ENCODE results near the gene HHAT. TPM values are rescaled to one million over a fixed set of nuclear protein-coding genes. Genes with fewer than 3 reads are reported as not detected.

The HHAT gene
- total RNA-seq, 2 experiments from 2014 or later = 0.99 to 1.4 TPM

- Mint-ChIP-seq H3K4me1 (ENCODE audit: low read depth) (no peaks in the 10 kb centered on the region), H3K9me3 (no peaks in the 10 kb centered on the region), H3K27me3 (no peaks in the 10 kb centered on the region), H3K27ac (no peak overlapping the region), H3K4me3 (no peak overlapping the region), H3K36me3 (ENCODE audit: low read depth) (no peaks in the 10 kb centered on the region)
- TF ChIP-seq CTCF (IDR thresholded peaks at IDR 0.05) = no peak
- intact Hi-C loops (cut with micrococcal nuclease) = no loop called here
- DNase-seq (no peak), ATAC-seq (no peak)
- CTCF ChIA-PET = interaction anchor here (1.0 kb wide), 1 partner anchor 28 kb away, joined by 3 read pairs; no protein-coding TSS in a partner anchor
- POLR2A ChIA-PET = no interaction called here
These were observed 227.8 kb downstream of the HHAT start for GRCh38 chr1:210556475-210556874.

- Mint-ChIP-seq H3K4me1 (ENCODE audit: low read depth) (no peaks in the 10 kb centered on the region), H3K27ac (no peak overlapping the region), H3K27me3 (no peaks in the 10 kb centered on the region), H3K9me3 (no peaks in the 10 kb centered on the region), H3K4me3 (no peak overlapping the region), H3K36me3 (ENCODE audit: low read depth) (no peaks in the 10 kb centered on the region)
- intact Hi-C loops (cut with micrococcal nuclease) = no loop called here
- ChIA-PET CTCF (no interaction called here), POLR2A (no interaction called here)
- ATAC-seq = no peak
- no peak for TF ChIP-seq CTCF (IDR thresholded peaks at IDR 0.05)
- DNase-seq = no peak
These were observed 228.8 kb downstream of the HHAT start for GRCh38 chr1:210557426-210558077.

GRCh38 chr1:210558302-210558701 lies 229.6 kb downstream of the HHAT start:
- POLR2A ChIA-PET = no interaction called here
- Mint-ChIP-seq H3K9me3 (no peaks in the 10 kb centered on the region), H3K36me3 (ENCODE audit: low read depth) (no peaks in the 10 kb centered on the region), H3K27me3 (no peaks in the 10 kb centered on the region), H3K27ac (no peak overlapping the region), H3K4me3 (no peak overlapping the region), H3K4me1 (ENCODE audit: low read depth) (no peaks in the 10 kb centered on the region)
- no peak for DNase-seq
- intact Hi-C loops (cut with micrococcal nuclease) = no loop called here
- CTCF ChIA-PET = no interaction called here
- TF ChIP-seq CTCF (IDR thresholded peaks at IDR 0.05) = no peak
- ATAC-seq = no peak

GRCh38 chr1:210565306-210565705 lies 236.6 kb downstream of the HHAT start:
- POLR2A ChIA-PET = no interaction called here
- H3K4me1 Mint-ChIP-seq (ENCODE audit: low read depth) = no peaks in the 10 kb centered on the region
- no peak for TF ChIP-seq CTCF (IDR thresholded peaks at IDR 0.05)
- intact Hi-C loops (cut with micrococcal nuclease) = loop anchor here (10.0 kb wide), 1 partner anchor 121 kb away; no protein-coding TSS in a partner anchor
- no peak overlapping the region for H3K27ac Mint-ChIP-seq
- H3K9me3 Mint-ChIP-seq = no peaks in the 10 kb centered on the region
- CTCF ChIA-PET = no interaction called here
- ATAC-seq (no peak), DNase-seq (no peak)
- no peaks in the 10 kb centered on the region for H3K36me3 Mint-ChIP-seq (ENCODE audit: low read depth)
- H3K27me3 Mint-ChIP-seq = no peaks in the 10 kb centered on the region
- H3K4me3 Mint-ChIP-seq = no peak overlapping the region

DNA sequence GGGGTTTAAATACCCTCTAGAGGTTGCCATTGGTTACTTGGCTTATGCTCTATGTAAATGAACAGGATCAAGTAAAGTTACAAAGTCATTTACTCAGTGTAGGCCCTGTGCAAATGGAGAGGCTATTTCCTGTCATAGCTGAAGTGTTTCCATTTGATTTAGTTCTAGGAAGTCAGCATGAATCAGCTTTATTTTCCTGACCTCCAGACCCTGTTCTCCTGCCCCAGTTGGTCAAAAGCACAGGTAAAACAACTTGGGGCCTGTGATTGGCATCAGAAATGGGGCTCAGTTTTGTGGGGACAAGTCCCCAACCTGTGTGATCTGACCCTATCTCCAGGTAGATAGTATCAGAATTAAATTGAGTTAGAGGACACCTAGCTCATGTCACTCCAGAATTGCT lies 239.9 kb downstream of the HHAT start:
- H3K36me3 Mint-ChIP-seq (ENCODE audit: low read depth) = no peaks in the 10 kb centered on the region

More for the DNA sequence above, 239.9 kb downstream of the HHAT start:
- DNase-seq (no peak), ATAC-seq (no peak)
- no peak overlapping the region for H3K4me3 Mint-ChIP-seq
- intact Hi-C loops (cut with micrococcal nuclease) = loop anchor here (10.0 kb wide), 1 partner anchor 124 kb away; no protein-coding TSS in a partner anchor
- ChIA-PET POLR2A (interaction anchor here (1.2 kb wide), 1 partner anchor 195 kb away, joined by 5 read pairs; no protein-coding TSS in a partner anchor), CTCF (no interaction called here)
- no peaks in the 10 kb centered on the region for H3K4me1 Mint-ChIP-seq (ENCODE audit: low read depth)
- no peak overlapping the region for H3K27ac Mint-ChIP-seq
- TF ChIP-seq CTCF (IDR thresholded peaks at IDR 0.05) = no peak
- H3K9me3 Mint-ChIP-seq = no peaks in the 10 kb centered on the region
- no peaks in the 10 kb centered on the region for H3K27me3 Mint-ChIP-seq
